HepG2 (cell line): Measurements from ENCODE around the gene PXDC1. TPM values are rescaled to one million over a fixed set of nuclear protein-coding genes. Genes with fewer than 3 reads are reported as not detected.
A peak's percentile ranks its signal among the peaks of the same experiment; 100 is the strongest.

Source experiments
- CC2D1A ChIP-seq: sonication (generic); formaldehyde crosslinking; IDR thresholded peaks from 2 replicates; pipeline ENCODE4 v1.8.1; 2023; ENCODE audit warnings: mild to moderate bottlenecking, missing genetic modification reagents
- CHCHD3 ChIP-seq: sonication (generic); formaldehyde crosslinking; IDR thresholded peaks from 2 replicates; pipeline ENCODE4 v1.8.0; 2022; ENCODE audit warnings: mild to moderate bottlenecking, missing genetic modification reagents, moderate library complexity
- HNRNPLL ChIP-seq: fragments of 200-400 bp; formaldehyde crosslinking; IDR thresholded peaks from 2 replicates; pipeline ENCODE4 v1.6.1; 2017; ENCODE audit warnings: mild to moderate bottlenecking, low read depth, low read length; ENCODE audit not compliant: poor library complexity, severe bottlenecking
- KMT2A ChIP-seq: sonication (generic); formaldehyde crosslinking; IDR thresholded peaks from 2 replicates; pipeline ENCODE4 v1.4.0; 2020; ENCODE audit warnings: missing genetic modification reagents
- MBD4 ChIP-seq: IDR thresholded peaks from 2 replicates; pipeline ENCODE4 v1.6.1; 2012; ENCODE audit warnings: low read length, inconsistent platforms, borderline replicate concordance
- MIER2 ChIP-seq: IDR thresholded peaks from 2 replicates; pipeline ENCODE4 v1.6.1; 2016; ENCODE audit warnings: missing biosample characterization, missing genetic modification reagents
- MYNN ChIP-seq: sonication (generic); formaldehyde crosslinking; IDR thresholded peaks from 2 replicates; pipeline ENCODE4 v1.4.0; 2020; ENCODE audit warnings: mild to moderate bottlenecking, low read depth, missing genetic modification reagents
- NR2F6 ChIP-seq, 2 experiments: IDR thresholded peaks; 2 replicates each; pipeline ENCODE4 v1.6.1; 2016; ENCODE audit warnings: antibody characterized with exemption in 1 of 2, mild to moderate bottlenecking in 1 of 2
- SMC3 ChIP-seq: IDR thresholded peaks from 2 replicates; pipeline ENCODE4 v1.6.1; 2011; ENCODE audit warnings: low read length, improper control_type of control experiment
- SOX5 ChIP-seq: IDR thresholded peaks from 2 replicates; pipeline ENCODE4 v1.6.1; 2016; ENCODE audit warnings: borderline replicate concordance
- TCF7 ChIP-seq: sonication (generic); IDR thresholded peaks from 2 replicates; pipeline ENCODE4 v1.6.1; 2016; ENCODE audit warnings: antibody characterized with exemption, low read depth
- TEAD3 ChIP-seq: optimal IDR thresholded peaks from 2 replicates; pipeline ENCODE3; 2016; ENCODE audit warnings: borderline replicate concordance
- TEF ChIP-seq: sonication (generic); formaldehyde crosslinking; IDR thresholded peaks from 2 replicates; pipeline ENCODE4 v1.5.0; 2020; ENCODE audit warnings: missing genetic modification reagents
- TFE3 ChIP-seq: IDR thresholded peaks from 2 replicates; pipeline ENCODE4 v1.6.1; 2016
- ZNF234 ChIP-seq: sonication (generic); formaldehyde crosslinking; conservative IDR thresholded peaks from 2 replicates; pipeline ENCODE4 v1.5.1; 2020; ENCODE audit warnings: mild to moderate bottlenecking, missing genetic modification reagents
- ZNF30 ChIP-seq: sonication (generic); formaldehyde crosslinking; IDR thresholded peaks from 2 replicates; pipeline ENCODE4 v1.5.0; 2020; ENCODE audit warnings: mild to moderate bottlenecking, missing genetic modification reagents
- ZNF616 ChIP-seq: sonication (generic); formaldehyde crosslinking; IDR thresholded peaks from 2 replicates; pipeline ENCODE4 v1.5.0; 2020; ENCODE audit warnings: low read depth, mild to moderate bottlenecking, missing genetic modification reagents
- ZNF792 ChIP-seq: IDR thresholded peaks from 2 replicates; pipeline ENCODE4 v1.6.1; 2016
- ZSCAN9 ChIP-seq: IDR thresholded peaks from 2 replicates; pipeline ENCODE4 v1.6.1; 2016; ENCODE audit warnings: borderline replicate concordance
- polyA plus RNA-seq, 8 experiments: library from polyadenylated mRNA; depleted of rRNA in 3 of 8; stranded (reverse) in 7 of 8; unstranded in 1 of 8; fragments of >200 nt; fragmentation: Illumina TruSeq in 4 of 8; extraction: Trizol in 4 of 8; gene quantifications; 2 replicates each; pipeline versions ENCODE4 v1.2.1 to v1.2.3, GENCODE V29; 2011 to 2016; ENCODE audit warnings: low read depth in 4 of 8, missing spikeins in 1 of 8, mixed read lengths in 1 of 8; ENCODE audit not compliant: insufficient read depth in 1 of 8
- total RNA-seq, 5 experiments: library from RNA; depleted of rRNA; stranded (reverse); fragments of >200 nt; fragmentation: Illumina TruSeq; extraction: Trizol; gene quantifications; 2 replicates each; pipeline ENCODE4 v1.2.3, GENCODE V29; 2016; ENCODE audit warnings: low read depth in 1 of 5
- TF ChIP-seq, protein P1 (sequence below): sonication (generic); formaldehyde crosslinking; IDR thresholded peaks from 2 replicates; pipeline ENCODE4 v1.4.0; 2020; ENCODE audit warnings: missing genetic modification reagents, borderline replicate concordance
- TF ChIP-seq, protein P2 (sequence below): sonication (generic); formaldehyde crosslinking; IDR thresholded peaks from 2 replicates; pipeline ENCODE4 v1.5.0; 2020; ENCODE audit warnings: missing genetic modification reagents
- TF ChIP-seq, protein P3 (sequence below): IDR thresholded peaks from 2 replicates; pipeline ENCODE4 v1.6.1; 2016; ENCODE audit warnings: missing biosample characterization, missing genetic modification reagents, low read depth
- TF ChIP-seq, protein P4 (sequence below): sonication (generic); formaldehyde crosslinking; IDR thresholded peaks from 2 replicates; pipeline ENCODE4 v1.4.0; 2020; ENCODE audit warnings: mild to moderate bottlenecking, missing genetic modification reagents

Gene PXDC1
- total and polyA plus RNA-seq, 2 of the 13 experiments (the other 11 are each of a cell fraction or from before 2014, with no cell fraction given), result 32.4 to 34.7 TPM

GRCh38 chr6:3788408-3789017 lies 37.0 kb upstream of the PXDC1 start (continued):
- TF ChIP-seq, protein P1, sequence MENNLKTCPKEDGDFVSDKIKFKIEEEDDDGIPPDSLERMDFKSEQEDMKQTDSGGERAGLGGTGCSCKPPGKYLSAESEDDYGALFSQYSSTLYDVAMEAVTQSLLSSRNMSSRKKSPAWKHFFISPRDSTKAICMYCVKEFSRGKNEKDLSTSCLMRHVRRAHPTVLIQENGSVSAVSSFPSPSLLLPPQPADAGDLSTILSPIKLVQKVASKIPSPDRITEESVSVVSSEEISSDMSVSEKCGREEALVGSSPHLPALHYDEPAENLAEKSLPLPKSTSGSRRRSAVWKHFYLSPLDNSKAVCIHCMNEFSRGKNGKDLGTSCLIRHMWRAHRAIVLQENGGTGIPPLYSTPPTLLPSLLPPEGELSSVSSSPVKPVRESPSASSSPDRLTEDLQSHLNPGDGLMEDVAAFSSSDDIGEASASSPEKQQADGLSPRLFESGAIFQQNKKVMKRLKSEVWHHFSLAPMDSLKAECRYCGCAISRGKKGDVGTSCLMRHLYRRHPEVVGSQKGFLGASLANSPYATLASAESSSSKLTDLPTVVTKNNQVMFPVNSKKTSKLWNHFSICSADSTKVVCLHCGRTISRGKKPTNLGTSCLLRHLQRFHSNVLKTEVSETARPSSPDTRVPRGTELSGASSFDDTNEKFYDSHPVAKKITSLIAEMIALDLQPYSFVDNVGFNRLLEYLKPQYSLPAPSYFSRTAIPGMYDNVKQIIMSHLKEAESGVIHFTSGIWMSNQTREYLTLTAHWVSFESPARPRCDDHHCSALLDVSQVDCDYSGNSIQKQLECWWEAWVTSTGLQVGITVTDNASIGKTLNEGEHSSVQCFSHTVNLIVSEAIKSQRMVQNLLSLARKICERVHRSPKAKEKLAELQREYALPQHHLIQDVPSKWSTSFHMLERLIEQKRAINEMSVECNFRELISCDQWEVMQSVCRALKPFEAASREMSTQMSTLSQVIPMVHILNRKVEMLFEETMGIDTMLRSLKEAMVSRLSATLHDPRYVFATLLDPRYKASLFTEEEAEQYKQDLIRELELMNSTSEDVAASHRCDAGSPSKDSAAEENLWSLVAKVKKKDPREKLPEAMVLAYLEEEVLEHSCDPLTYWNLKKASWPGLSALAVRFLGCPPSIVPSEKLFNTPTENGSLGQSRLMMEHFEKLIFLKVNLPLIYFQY (CRISPR knock-in tag), result no peak
- TF ChIP-seq TEF (CRISPR knock-in tag), result no peak
- TF ChIP-seq TCF7, result no peak
- TF ChIP-seq ZNF234 (CRISPR knock-in tag), result no peak
- TF ChIP-seq SOX5 (CRISPR knock-in tag), result no peak
- no peak for TF ChIP-seq MYNN (CRISPR knock-in tag)
- TF ChIP-seq KMT2A (CRISPR knock-in tag), result peak; percentile 54; the same call in 1 of the 2 replicates
- no peak for TF ChIP-seq CC2D1A (CRISPR knock-in tag)
- no peak for TF ChIP-seq MBD4
- peak; percentile 42; the same call in 1 of the 2 replicates for TF ChIP-seq CHCHD3
- no peak; the same call in 1 of the 2 replicates for TF ChIP-seq SMC3
- TF ChIP-seq, protein P2, sequence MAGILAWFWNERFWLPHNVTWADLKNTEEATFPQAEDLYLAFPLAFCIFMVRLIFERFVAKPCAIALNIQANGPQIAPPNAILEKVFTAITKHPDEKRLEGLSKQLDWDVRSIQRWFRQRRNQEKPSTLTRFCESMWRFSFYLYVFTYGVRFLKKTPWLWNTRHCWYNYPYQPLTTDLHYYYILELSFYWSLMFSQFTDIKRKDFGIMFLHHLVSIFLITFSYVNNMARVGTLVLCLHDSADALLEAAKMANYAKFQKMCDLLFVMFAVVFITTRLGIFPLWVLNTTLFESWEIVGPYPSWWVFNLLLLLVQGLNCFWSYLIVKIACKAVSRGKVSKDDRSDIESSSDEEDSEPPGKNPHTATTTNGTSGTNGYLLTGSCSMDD (CRISPR knock-in tag), result no peak
- TF ChIP-seq, protein P3, sequence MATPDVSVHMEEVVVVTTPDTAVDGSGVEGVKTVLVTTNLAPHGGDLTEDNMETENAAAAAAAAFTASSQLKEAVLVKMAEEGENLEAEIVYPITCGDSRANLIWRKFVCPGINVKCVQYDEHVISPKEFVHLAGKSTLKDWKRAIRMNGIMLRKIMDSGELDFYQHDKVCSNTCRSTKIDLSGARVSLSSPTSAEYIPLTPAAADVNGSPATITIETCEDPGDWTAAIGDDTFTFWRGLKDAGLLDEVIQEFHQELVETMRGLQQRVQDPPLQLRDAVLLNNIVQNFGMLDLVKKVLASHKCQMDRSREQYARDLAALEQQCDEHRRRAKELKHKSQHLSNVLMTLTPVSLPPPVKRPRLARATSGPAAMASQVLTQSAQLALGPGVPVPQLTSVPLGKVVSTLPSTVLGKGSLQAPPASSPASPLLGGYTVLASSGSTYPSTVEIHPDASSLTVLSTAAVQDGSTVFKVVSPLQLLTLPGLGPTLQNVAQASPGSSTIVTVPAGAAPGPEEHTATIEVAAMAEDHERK (CRISPR knock-in tag), result no peak
- no peak for TF ChIP-seq ZSCAN9 (CRISPR knock-in tag)
- TF ChIP-seq TEAD3 (CRISPR knock-in tag), result peak; percentile 53
- TF ChIP-seq HNRNPLL, result peak; percentile 31
- TF ChIP-seq ZNF616, result no peak
- TF ChIP-seq ZNF792 (CRISPR knock-in tag), result no peak
- TF ChIP-seq TFE3, result no peak
- peak; percentile 78; the same call in 1 of the 2 replicates for TF ChIP-seq ZNF30
- TF ChIP-seq, protein P4, sequence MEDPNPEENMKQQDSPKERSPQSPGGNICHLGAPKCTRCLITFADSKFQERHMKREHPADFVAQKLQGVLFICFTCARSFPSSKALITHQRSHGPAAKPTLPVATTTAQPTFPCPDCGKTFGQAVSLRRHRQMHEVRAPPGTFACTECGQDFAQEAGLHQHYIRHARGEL (CRISPR knock-in tag), result no peak
- no peak for TF ChIP-seq NR2F6 (IDR thresholded peaks at IDR 0.05)
- no peak for TF ChIP-seq NR2F6 (CRISPR knock-in tag; IDR thresholded peaks at IDR 0.05)
- no peak for TF ChIP-seq MIER2 (CRISPR knock-in tag)
